AG09319 (cell line): ENCODE data around the gene CTXN3.

Experiments used
- DNase-seq: peaks from one replicate; pipeline ENCODE4 v3.0.0-alpha.2; 2010; ENCODE audit warnings: low read depth; ENCODE audit errors: extremely low read depth
- TF ChIP-seq, protein P1 (sequence below): IDR thresholded peaks from 2 replicates; pipeline ENCODE4 v1.5.1; 2011; ENCODE audit warnings: low read depth, mild to moderate bottlenecking, inconsistent platforms, low read length, moderate library complexity

Gene CTXN3

DNA sequence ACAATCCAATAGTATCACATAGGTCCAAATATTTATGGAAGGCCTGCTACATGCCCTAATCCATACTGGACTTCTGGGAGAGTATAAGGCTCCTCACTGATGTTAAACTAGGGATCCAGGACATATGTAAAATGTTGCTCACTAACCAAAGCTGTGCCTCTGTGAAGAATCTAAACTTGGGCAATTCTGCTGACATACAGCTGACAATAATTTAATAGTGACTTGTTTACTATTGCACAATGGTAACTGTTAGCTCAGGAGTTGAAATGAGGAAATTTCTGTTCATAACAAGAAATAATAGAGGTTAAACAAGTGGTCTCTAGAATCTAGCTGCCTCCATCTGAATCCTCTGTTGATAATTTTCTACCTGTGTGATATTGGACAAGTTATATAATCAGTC is 14.9 kb upstream of the CTXN3 start:
- DNase-seq = no peak
- TF ChIP-seq, protein P1, sequence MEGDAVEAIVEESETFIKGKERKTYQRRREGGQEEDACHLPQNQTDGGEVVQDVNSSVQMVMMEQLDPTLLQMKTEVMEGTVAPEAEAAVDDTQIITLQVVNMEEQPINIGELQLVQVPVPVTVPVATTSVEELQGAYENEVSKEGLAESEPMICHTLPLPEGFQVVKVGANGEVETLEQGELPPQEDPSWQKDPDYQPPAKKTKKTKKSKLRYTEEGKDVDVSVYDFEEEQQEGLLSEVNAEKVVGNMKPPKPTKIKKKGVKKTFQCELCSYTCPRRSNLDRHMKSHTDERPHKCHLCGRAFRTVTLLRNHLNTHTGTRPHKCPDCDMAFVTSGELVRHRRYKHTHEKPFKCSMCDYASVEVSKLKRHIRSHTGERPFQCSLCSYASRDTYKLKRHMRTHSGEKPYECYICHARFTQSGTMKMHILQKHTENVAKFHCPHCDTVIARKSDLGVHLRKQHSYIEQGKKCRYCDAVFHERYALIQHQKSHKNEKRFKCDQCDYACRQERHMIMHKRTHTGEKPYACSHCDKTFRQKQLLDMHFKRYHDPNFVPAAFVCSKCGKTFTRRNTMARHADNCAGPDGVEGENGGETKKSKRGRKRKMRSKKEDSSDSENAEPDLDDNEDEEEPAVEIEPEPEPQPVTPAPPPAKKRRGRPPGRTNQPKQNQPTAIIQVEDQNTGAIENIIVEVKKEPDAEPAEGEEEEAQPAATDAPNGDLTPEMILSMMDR = no peak

DNA sequence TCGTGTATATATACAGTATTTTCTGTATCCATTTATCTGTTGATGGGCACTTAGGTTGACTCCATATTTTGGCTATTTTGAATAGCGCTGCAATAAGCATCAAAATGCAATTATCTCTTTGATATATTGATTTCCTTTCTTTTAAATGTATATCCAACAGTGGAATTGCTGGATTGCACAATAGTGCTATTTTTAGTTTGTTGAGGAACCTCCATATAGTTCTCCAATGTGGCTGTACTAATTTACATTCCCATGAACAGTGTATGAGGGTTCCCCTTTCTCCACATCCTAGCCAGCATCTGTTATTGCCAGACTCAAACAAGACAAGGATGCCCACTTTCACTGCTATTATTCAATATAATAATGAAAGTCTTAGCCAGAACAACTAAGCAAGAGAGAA is 9.1 kb upstream of the CTXN3 start:
- TF ChIP-seq, protein P1 = no peak
- no peak for DNase-seq

DNA sequence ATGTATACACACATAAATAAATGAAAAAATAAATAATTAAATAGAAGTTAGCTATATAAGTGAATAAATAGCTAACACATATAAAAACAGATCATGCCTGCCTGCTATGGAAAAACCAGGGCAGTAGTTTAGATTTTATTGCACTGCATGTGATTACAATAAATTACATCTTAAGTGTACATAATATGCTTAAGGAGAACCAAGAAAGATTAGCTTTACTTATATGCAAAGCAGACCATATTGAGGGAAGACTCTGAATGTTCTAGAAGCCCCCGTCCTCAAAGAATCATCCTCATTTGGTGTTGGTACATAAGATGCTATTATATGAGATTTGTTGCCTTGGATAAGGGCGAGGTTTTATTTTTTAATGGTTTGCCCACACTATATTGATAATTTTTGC is 5.9 kb upstream of the CTXN3 start:
- DNase-seq = no peak
- TF ChIP-seq, protein P1 = no peak

DNA sequence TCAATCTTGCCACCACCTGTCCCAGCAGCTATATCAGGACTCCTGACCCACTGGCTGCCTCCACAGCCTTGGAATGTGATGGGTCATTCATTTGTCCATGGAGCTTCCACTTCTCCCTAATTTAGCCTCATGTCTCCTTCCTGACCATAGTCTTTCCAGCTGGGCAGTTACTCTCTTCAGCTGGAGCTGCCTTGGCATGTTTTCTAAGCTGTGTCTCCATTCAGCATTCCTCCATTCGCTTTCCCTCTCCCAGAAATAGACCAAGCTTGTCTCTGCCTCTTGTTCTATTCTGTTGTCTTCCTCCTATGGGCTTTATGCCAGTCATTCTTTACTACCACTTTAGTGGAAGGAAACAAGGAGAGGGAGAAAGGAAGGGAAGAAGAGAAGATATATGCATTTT is 5.3 kb upstream of the CTXN3 start:
- TF ChIP-seq, protein P1 = no peak
- no peak for DNase-seq

DNA sequence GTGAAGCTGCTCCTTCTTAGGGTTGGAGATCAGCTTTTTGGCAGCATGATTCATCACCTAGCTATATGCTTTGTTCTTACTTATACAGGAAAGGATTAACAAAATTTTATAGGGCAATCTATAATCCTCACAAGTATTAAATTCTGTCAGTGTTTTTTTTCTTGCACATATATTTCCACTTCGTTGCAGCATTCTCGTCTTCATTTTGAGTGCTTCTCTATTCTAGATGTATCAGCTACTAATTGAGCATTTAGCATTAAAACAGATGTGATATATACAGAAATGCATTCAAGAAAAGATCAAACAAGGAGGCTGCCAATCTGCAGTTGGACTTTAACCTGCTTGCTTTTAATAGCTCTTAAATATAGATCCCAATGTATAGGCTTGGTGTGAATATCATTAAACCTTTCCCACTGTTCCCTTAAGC is 3.6 kb upstream of the CTXN3 start:
- TF ChIP-seq, protein P1 = no peak
- DNase-seq = no peak

DNA sequence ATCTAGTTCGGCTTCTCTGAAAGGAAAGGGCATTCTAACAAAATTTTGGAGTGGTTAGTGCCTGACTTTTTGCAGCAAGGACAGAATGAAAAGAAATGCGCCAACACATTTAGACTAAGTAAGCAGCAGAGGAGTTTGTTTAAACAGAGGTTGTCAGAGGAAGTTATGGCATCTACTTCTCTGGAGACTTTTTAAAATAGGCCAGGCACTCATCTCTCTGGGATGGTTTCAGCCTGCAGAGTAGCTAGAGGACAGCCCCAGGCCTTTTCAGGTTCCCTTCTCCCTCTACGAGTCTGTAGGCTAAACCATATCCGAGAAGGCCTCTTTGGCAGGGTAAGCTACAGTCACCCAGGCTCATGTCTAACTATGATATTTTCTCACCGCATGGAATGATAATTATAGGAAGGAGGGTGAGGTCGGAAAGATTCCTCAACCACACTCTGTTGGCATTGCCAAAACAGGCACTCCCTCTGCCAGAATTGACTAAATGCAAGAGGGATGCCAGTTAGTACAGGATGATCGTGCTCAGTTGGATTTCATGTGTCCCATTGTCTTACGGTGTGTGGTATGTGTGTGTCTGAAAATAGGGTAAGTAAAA is 1.4 kb upstream of the CTXN3 start:
- no peak for DNase-seq
- TF ChIP-seq, protein P1 = no peak

DNA sequence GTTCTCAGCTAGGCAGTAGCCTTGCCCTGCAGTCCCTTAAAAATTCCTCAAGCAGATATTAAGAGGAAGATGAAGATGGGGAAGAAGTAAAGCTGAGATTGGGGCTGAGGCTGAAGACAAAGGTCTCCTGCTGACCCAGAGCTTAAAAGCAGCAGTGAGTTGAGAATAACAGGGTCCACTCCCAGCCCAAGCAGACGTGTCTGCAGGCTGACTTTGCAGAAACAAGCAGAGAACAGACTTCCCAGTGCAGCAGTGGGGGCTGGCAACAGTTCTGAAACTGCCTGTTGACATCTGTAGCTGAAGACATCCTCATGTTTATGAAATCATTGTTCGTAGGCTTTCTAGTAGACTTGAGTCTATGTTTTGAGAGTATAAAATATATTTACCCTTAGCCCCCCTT is 1.1 kb downstream of the CTXN3 start:
- TF ChIP-seq, protein P1 = no peak
- DNase-seq = no peak
